ENCODE data around the gene CD164.
"Not testable (repeated sequence)": the region's sequence is repeated elsewhere in the genome, so short reads cannot be mapped to it uniquely, and the experiment has no call there.

The CD164 gene

DNA sequence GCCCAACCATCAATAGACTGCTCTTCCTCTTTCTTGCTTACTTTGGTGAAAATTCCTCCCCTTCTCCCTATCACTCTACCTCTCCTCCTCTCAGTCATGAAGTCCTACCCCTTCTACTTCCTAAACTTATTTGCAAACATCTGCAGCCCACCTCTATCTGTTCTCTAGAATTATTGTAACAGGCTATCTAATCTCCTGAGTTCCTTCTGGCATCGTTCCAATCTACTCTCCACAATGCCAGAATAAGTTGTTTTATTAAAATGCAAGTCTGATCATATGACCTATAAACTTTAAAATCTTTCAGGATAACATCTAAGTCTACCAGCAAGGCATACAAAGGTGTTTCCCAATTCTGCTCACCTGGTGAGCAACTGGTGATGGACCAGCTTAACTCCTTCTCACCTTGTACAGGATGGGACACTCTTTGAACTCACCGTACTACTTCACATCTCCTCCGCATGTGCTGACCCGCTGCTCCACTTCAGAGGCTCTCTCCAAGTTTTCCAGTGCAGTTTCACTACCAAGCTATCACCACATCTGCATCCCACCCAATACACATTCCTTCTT is 7.9 kb downstream of the CD164 start:
- DNase-seq (ENCODE audit: low read depth in 3 of 3, low spot score in 1 of 3): no peak

DNA sequence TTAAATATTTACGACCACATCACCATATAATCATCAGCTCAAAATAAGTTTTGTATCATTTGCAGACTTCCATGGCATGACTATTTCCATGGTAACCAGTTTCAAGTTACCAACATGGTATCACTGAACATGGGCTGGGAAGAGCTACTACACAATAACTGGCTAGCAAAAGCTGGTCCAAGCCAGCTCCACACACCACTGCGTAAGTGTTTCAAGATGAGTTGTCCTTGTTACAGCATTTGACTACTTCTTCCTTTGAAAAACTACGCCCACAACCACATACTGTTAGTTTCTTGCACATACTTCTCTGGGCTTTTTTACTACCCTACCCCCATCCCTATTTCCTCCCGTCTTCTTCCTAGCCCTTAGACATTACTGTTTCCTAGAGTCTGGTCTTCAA is 8.5 kb downstream of the CD164 start:
- no peak for DNase-seq (ENCODE audit: low read depth in 3 of 3, low spot score in 1 of 3)

DNA sequence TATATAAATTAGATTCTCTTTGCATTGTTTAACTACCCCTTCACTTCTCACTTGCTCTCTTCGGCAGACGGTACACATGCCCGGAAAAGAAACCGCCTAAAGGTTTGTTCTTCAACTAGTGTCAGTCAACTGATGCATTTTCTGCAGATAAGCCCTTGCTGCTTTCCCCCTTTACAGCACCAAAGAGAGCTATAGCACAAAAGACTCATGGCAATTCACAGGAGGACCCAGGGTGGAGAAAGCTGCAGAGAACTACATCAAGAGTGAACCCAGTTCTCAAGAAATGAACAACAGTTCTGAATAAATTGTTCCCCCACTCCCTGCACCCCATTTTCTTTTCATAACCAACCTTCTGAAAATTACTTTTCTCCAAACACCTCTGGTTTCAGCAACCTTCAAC is 8.9 kb downstream of the CD164 start:
- no peak for DNase-seq (ENCODE audit: low read depth in 3 of 3, low spot score in 1 of 3)

DNA sequence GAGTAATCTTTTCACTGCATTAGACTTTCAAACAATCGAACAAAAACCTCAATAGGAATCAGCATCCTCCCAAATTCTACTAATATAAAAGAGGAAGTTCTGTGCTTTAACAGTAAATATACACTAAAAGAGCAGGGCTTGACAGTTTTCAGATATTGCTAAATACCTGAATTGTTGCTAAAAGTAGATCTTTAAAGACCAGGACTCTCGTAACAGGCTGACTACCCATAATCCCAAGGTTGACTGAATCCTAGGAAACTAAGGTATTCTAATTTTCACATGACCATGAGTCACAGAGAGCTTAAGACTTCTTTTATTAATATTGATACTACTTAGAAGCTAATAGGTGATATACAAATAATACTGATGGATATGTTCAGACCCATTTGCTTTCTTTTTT is 10.1 kb downstream of the CD164 start:
- DNase-seq (ENCODE audit: low read depth in 3 of 3, low spot score in 1 of 3): no peak

DNA sequence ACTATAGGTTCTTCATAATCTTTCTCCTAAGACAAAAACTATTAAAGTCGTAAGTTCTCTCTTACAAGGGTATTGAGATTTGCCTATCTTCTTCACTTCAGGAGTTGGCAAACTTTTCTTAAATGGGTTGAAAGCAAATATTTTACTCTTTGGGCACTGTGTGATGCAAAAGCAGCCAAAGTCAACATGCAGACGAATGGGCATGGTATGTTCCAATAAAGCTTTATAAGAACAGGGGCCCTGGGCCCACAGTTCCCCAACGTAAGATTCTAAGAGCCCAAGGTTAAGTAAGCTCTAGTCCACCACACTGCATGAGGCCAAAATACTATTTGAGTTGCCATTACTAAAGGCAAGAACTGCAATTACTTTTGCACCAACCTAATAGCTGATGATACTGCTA is 11.5 kb downstream of the CD164 start:
- DNase-seq (ENCODE audit: low read depth in 3 of 3, low spot score in 1 of 3): no peak

DNA sequence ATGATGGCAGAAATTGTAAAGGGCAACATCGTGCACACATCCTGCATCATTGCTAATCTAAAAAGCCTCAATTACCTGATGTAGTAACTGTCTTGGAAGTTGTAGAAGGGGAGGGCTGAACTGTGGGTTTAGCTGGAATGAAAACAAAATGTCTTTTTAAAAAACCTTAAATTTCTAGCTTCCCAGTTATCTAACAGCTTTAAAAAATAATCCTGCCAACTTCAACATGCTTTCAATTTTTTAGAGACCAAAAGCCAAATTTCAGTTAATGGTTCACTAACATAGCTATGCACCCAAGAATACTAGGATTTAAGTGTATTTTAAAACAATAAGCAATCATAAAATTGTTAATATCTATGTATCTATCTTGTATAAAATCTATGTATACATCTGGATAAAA is 11.9 kb downstream of the CD164 start:
- DNase-seq (ENCODE audit: low read depth in 3 of 3, low spot score in 1 of 3): no peak

DNA sequence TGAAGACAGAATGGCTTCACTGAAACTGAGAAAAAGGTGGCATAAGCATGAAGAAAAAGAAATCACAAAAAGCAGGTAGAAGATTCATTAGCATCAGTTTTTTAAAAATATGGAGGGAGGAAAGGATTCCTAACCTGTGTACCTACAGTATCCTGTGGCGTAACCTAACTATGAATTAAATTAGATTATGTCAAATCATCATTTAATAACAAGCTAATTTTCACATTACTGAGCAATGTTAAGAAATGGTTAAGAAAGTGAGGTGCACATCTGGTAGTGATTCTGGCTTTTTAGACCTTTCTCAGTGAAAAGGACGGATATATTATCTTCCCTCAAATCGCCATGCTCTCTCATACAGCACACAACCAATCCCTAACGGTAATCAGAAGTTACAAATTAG is 12.5 kb downstream of the CD164 start:
- DNase-seq (ENCODE audit: low read depth in 3 of 3, low spot score in 1 of 3): no peak

DNA sequence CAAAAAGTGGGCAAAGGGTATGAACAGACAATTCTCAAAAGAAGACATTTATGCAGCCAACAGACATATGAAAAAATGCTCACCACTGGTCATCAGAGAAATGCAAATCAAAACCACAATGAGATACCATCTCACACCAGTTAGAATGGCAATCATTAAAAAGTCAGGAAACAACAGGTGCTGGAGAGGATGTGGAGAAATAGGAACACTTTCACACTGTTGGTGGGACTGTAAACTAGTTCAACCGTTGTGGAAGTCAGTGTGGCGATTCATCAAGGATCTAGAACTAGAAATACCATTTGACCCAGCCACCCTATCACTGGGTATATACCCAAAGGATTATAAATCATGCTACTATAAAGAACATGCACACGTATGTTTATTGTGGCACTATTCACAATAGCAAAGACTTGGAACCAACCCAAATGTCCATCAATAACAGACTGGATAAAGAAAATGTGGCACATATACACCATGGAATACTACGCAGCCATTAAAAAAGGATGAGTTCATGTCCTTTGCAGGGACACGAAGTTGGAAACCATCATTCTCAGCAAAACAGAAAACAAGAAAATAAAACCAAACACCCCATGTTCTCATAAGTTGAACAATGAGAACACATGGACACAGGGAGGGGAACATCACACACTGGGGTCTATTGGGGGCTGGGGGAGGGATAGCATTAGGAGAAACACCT is 17.7 kb downstream of the CD164 start:
- not testable (repeated sequence) for DNase-seq (ENCODE audit: low read depth in 3 of 3, low spot score in 1 of 3)

DNA sequence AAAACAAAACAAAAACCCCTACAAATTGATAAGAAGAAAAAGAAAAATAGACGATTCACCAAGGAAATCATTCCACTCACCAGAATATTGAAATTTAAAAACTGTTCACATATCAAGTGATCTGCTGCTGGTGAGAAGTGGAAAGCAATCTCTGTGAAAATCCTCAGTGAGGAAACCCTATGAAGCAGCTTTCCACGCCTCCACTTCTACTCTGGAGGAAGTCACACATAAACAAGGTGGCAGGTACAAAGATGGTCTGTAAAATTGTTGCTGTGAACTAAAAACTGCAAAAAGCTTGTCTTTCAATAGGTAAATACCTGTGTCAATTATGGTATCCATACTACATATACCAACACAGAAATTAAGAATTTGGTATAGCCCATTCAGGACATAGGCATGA is 18.5 kb downstream of the CD164 start:
- DNase-seq (ENCODE audit: low read depth in 3 of 3, low spot score in 1 of 3): no peak

DNA sequence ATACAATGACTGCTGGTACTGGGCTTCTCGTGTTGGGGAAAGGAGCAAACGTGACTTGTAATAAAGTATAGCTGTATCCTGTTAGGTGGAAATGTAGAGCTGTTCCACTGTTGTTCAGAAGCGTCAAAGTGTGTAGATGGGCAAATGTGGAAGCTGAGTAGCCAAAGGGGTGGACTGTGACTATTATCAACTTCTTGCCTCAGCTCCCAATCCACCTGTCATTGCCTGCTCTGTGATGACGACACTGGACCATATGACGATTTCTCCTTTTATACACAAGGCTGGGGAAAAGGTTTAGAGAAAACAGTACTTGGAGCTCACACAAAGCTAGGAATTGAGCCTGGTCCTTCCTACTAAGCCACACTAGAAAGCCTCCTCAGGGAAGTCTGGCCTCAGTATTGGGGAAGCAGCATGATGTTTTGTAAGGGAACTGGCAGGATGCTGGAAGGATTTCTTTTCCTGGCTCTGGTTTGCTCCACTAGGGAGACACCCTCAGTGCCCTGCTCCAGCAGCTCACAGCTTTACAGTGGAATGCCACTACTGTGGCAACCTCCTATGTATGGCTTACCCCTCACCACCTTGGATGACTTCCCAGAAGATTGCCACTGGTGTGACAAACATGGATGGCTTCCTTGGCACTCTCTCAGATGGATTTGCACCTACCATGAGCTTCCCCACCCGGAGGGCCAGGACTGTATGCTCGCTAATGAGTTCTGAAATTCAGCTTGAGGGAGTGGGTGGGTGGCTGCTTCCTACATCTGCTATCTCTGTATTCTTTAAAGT is 20.0 kb downstream of the CD164 start:
- no peak for DNase-seq (ENCODE audit: low read depth in 3 of 3, low spot score in 1 of 3)

DNA sequence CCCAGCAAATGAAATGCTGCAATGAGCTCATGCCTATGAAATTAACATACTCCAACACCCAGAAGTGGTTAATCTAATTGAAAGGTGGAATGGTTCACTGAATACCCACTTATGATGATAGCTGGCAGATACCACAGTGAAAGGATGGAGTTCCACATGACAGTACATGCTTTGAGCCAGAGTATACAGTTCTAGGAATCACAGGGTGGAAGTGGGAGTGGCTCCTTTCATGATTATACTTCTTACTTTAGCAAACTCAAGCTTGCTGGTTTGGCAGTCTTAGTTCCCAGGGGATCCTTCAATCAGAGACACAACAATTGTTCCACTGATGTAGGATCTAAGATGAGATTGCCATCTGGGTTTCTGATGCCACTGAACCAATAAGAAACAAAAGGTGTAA is 21.5 kb downstream of the CD164 start:
- DNase-seq (ENCODE audit: low read depth in 3 of 3, low spot score in 1 of 3): no peak

DNA sequence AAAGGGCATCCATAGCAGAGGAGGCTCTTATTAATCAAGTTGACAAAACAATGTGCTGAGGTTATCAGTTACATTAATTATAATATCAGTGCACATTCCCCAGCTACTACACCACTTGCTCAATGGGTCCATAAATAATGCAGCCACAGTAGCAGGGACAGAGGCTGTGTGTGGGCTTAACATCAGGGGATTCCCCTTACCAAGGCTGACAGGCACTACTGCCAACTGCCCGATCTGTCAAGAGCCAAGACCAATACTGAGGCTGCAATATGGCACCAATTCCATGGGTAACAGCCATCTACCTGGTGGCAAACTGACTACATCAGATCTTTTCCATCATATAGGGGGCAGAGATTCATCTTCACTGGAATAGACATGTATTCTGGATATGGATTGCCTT is 22.0 kb downstream of the CD164 start:
- no peak for DNase-seq (ENCODE audit: low read depth in 3 of 3, low spot score in 1 of 3)

DNA sequence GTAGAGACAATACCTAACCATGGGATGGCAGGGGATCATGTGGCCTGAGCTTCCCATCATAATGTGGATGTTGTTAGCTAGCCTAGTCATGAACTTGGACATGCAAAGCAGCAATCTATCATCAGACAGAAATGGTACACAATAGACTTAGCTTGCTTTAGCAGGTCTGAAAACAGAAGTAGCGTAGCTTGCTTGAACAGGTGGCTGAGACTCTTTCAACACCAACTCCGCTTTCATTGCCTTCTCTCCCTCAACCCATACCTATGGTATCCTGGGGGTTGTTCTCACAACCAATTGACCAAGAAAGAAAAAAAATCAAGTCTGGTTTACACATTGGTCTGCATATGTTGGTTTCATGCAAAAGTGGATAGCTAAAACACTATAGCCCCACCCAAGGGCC is 23.0 kb downstream of the CD164 start:
- no peak for DNase-seq (ENCODE audit: low read depth in 3 of 3, low spot score in 1 of 3)

DNA sequence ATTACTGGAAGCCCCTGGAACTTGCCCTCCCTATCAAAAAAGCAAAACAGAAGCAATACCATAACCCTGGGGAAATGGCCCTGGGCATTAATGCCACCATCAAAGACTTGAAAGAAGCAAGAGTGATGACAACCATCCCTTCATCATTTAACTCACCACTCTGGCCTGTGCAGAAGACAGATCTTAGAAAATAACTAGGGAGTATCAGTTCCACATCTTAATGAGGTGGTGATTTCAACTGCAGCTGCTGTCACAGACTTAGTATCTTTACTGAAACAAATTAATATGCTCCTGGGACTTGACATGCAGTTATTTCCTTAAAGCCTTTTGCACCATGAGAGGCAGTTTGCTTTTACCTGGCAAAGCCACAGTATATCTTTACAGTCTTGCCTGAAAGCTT is 24.1 kb downstream of the CD164 start:
- DNase-seq (ENCODE audit: low read depth in 3 of 3, low spot score in 1 of 3): no peak

DNA sequence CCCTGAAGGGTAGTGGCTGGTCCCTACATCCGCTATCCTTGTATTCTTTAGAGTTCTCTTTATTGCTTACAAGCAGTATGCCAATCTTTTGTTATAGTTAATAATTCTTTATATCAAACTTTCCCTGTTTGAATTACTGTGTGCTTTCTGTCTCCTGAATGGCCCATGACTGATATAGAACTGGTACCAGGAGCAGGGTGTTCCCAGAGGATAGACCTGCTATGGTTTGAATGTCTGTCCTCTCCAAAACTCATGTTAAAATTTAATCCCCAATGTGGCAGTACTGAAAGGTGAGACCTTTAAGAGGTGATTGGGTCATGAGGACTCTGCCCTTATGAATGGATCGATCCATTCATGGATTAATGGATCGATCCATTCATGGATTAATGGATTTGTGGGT is 26.0 kb downstream of the CD164 start:
- DNase-seq (ENCODE audit: low read depth in 3 of 3, low spot score in 1 of 3): no peak

DNA sequence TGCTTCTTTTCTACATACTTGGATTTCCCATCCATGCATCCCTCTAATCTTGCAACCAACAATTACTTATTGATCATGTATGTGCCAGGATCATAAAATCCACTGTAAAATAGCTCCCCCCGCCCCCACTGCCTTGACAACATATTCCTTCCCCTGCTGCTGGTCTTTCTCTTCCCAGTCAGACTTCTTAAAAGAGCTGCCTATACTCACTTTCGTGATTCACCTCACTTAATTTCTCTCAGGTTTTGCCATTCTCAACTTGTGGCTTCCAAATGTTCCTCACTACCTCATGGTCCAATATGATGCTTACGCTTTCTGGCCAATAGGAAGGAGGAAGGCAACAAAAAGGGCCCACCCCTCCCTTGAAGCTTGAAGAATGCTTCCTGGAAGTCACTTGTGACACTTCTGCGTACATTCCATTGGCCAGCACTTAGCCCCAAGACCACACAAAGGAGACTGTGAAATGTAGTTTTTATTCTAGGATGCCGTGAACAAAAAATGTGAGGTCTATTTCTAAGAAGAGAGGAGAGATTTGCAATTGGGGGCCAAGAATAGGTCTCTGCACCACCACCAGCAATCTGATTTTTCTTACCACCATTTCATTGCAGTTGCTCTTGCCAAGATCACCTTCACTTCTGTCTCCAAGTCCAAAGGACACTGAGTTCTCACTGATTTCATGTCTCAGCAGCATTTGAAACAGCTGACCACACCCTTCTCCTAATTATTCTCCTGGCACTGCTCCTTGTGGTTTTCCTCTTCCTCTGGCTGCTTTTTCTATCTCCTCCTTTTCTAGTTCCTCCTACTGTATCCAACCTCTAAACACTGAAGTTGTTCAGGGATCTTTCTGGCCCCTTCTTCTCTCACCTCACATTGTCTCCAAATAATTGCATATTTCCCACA is 30.8 kb downstream of the CD164 start:
- no peak for DNase-seq (ENCODE audit: low read depth in 3 of 3, low spot score in 1 of 3)

DNA sequence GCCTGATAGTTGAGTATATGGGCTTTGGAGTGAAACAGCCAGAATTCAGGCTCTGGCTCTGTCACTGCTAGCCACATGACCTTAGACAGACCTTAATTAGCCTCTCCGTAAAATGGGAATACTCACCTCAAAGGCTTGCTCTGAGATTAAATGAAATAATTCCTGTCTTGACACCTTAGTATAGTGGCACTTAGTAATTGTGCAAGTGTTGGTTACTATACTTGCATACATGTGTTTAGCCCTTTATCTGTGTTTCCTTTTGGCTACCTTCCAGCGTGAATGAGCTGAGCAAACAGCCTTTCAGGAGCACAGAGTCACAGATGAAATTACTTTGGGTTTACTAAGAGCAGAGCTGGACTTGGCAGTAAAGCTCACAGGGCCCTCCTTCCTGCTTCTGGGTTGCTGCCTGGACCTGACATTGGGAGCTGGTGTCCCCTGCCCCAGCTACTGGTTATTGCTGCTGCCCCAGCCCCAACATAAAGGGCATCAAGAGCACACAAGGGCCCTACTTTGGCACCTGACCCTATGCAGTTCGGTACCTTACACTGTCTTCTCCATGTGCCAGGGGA is 32.8 kb downstream of the CD164 start:
- DNase-seq (ENCODE audit: low read depth in 3 of 3, low spot score in 1 of 3): no peak

DNA sequence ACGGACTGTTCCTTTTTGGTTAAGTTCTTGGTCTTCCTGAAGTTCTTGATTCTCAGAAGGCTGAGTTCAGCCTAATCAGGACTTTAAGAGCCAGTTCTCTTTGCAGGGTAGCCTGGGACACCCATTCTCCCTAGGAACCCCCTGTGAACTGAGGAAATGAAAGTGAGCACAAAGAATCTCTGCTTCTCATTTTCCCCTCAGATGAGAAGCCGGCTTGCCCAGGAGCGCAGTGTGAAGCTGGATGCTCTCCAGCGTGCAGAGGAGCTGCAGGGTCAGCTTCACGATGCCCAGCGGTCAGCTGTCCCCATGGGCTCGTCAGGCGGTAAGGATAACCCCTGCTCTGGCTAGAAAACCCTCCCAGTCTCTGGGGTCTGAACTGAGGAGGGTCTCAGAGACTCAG is 34.0 kb downstream of the CD164 start:
- no peak for DNase-seq (ENCODE audit: low read depth in 3 of 3, low spot score in 1 of 3)

DNA sequence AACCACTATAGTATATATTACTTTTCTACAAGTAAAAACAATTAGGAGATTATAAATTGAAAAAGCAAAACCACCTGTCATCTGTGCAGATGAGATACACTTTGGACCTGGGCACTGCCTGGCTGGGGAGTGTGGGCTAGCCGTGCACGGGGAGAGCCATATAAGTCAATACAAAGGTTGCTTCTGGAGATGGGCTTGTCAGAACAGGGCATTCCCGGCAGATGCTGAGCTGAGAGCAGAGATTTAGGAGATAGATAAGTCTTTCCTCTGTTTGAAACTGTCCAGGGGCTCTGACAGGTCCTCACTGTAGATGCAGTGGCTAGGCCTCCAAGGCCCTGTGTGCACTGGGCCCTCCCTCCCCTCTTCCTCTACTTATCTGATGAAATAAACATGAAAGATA is 34.5 kb downstream of the CD164 start:
- no peak for DNase-seq (ENCODE audit: low read depth in 3 of 3, low spot score in 1 of 3)

DNA sequence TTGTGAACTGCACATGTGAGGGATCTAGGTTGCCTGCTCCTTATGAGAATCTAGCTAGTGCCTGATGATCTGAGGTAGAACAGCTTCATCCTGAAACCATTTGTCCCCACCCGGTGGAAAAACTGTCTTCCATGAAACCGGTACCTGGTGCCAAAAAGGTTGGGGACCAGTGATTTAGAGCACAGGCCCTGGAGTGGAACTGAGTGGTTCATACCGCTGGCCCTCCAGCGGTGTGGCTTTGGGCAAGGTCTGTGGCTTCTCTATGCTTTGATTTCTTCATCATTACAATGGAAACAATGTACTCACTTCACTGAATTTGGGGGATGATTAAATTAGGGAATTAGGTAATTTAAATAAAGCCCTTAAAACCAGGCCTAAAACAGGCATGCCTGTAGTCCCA is 36.3 kb downstream of the CD164 start:
- no peak for DNase-seq (ENCODE audit: low read depth in 3 of 3, low spot score in 1 of 3)

DNA sequence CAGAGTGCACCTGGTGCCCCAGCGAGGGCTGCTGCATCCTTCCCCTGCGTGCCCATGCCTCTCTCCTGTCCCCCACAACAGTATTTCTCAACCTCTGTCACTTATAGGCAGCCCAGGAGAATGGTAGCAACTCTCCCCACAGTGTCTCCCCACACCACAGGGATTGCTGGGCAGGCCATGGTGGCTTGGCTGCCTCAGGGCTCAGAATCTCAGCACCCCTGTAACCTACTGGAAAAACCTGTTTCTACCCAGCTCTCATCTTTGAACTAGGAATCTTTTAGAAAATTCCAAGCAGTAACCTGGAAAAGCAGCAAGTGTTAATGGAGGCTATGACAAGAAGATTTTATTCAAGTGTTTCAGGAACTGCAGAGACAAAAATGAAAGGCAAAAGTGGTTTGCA is 38.0 kb downstream of the CD164 start:
- DNase-seq (ENCODE audit: low read depth in 3 of 3, low spot score in 1 of 3): no peak
